Calu3 (cell line): ENCODE data around the gene TAF1L. TPM values are rescaled to one million over a fixed set of nuclear protein-coding genes. Genes with fewer than 3 reads are reported as not detected.

Experiments
- BruUV-seq: library from RNA; stranded (reverse); fragments of 400-500 nt; replicated peaks from 2 replicates; lab custom pipeline; 2021; lab: Mats Ljungman, UMichigan
- CTCF ChIA-PET: fragments of 300-600 bp; sonication (Branson Sonifier 250); formaldehyde crosslinking; loops from one replicate; lab custom pipeline; 2022; ENCODE audit warnings: antibody characterized with exemption; lab: Charles Lee
- DNase-seq: peaks from one replicate; pipeline ENCODE4 v3.0.0; 2022
- H3K27ac Mint-ChIP-seq: one replicate; pipeline ENCODE4 v1.8.0; 2022; ENCODE audit warnings: mixed read lengths; ENCODE audit not compliant: unreplicated experiment
- H3K27me3 Mint-ChIP-seq: one replicate; pipeline ENCODE4 v1.8.0; 2022; ENCODE audit warnings: mixed read lengths; ENCODE audit not compliant: unreplicated experiment
- H3K36me3 Mint-ChIP-seq: one replicate; pipeline ENCODE4 v1.8.0; 2022; ENCODE audit warnings: mild to moderate bottlenecking, moderate library complexity, mixed read lengths; ENCODE audit not compliant: insufficient read depth, unreplicated experiment
- H3K4me1 Mint-ChIP-seq: one replicate; pipeline ENCODE4 v1.8.0; 2022; ENCODE audit warnings: mild to moderate bottlenecking, low read depth, mixed read lengths; ENCODE audit not compliant: unreplicated experiment
- H3K4me3 Mint-ChIP-seq: one replicate; pipeline ENCODE4 v1.8.0; 2022; ENCODE audit warnings: mild to moderate bottlenecking, low read depth, moderate library complexity, mixed read lengths; ENCODE audit not compliant: unreplicated experiment
- H3K9me3 Mint-ChIP-seq: one replicate; pipeline ENCODE4 v1.8.0; 2022; ENCODE audit warnings: low read depth, mixed read lengths; ENCODE audit not compliant: unreplicated experiment
- intact Hi-C: fragments of 100-400 bp; cut with micrococcal nuclease; formaldehyde crosslinking; loops from one replicate; pipeline ENCODE4 v1.10.0; 2022; ENCODE audit not compliant: unreplicated experiment
- total RNA-seq: library from RNA; stranded (reverse); gene quantifications from 2 replicates; pipeline ENCODE4 v1.2.3, GENCODE V29; 2022
- TF ChIP-seq, protein P1 (sequence below): fragments of 200-600 bp; IDR thresholded peaks from one replicate; pipeline ENCODE4 v1.8.0; 2022; ENCODE audit warnings: antibody characterized with exemption; ENCODE audit not compliant: unreplicated experiment

TAF1L gene
- total RNA-seq, 1 experiment from 2014 or later: not detected

DNA sequence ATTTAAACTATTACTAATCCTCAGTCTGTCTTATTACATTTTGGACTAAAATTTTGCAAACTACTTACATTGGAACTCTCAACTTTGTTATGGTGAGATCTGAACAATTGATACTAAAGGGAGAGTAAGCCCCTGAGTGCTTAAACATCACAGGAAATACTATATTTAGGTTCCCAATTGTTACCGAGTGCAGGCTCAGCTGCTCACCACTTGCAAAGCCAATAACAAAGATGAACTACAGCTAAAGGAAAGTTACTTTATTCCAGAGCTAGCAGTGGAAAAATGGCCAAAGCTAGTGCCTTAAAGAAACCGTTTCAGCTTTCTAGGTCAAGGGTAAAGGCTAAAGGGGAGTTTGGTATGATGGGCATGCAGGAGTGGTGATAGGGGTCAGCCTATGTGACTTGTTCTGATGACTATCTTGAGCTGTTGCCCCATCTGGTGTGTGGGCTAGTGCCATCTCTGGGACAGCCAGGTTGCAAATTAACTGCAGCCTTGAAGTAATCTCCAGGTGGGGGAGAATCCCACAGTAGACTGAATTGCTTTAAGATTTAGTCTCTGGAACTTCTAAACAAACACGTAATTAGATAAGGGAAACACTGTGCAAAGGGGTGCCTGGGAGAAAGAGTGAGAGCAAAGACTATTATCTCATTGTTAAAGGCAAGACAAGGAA, 54.7 kb downstream of the TAF1L start:
- no peak for DNase-seq
- Mint-ChIP-seq H3K27ac (no peak overlapping the region), H3K4me1 (peaks cover 29% of the 10 kb centered on the region), H3K4me3 (no peak overlapping the region), H3K9me3 (no peaks in the 10 kb centered on the region), H3K36me3 (no peaks in the 10 kb centered on the region), H3K27me3 (no peaks in the 10 kb centered on the region)
- no TSS peak for BruUV-seq
- CTCF ChIA-PET: interaction anchor here (0.6 to 4.3 kb wide), 7 partner anchors 8 to 389 kb away, joined by 3 to 86 read pairs (median 7); no protein-coding TSS in a partner anchor
- TF ChIP-seq, protein P1, sequence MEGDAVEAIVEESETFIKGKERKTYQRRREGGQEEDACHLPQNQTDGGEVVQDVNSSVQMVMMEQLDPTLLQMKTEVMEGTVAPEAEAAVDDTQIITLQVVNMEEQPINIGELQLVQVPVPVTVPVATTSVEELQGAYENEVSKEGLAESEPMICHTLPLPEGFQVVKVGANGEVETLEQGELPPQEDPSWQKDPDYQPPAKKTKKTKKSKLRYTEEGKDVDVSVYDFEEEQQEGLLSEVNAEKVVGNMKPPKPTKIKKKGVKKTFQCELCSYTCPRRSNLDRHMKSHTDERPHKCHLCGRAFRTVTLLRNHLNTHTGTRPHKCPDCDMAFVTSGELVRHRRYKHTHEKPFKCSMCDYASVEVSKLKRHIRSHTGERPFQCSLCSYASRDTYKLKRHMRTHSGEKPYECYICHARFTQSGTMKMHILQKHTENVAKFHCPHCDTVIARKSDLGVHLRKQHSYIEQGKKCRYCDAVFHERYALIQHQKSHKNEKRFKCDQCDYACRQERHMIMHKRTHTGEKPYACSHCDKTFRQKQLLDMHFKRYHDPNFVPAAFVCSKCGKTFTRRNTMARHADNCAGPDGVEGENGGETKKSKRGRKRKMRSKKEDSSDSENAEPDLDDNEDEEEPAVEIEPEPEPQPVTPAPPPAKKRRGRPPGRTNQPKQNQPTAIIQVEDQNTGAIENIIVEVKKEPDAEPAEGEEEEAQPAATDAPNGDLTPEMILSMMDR: no peak
- intact Hi-C loops: loop anchor here (1.0 kb wide), 1 partner anchor 388 kb away; no protein-coding TSS in a partner anchor

DNA sequence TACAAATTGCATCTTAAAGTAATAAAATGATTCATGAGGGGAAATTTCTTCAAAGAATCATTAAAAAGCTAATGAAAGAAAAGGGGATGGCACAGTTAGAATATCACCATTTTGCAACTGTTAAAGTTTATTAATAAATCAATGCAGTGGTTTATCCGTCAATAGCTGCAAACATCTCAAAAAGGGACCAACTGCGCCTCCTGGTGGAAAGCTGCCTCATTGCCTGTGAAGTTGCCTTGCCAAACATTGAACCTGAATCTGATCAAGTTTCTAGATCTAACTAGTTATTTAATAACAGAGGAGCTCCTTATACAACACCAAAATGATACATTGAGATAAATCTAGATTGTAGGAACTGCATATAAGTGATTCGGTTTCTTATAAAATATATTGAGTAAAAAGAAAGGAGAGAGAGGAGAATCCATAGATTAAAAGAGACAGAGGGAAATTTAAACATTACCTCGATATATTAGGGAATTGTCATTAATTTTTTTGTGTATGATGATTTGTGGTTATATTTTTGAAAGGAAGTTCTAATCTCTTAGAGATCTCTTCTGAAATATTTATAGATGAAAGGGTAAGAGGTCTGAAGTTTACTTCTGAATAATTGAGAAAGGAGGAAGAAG, 55.6 kb downstream of the TAF1L start:
- CTCF ChIA-PET: interaction anchor here (0.6 to 4.3 kb wide), 5 partner anchors 9 to 388 kb away, joined by 3 to 86 read pairs (median 4); partner anchors contain the start of gene RIGI
- H3K9me3 Mint-ChIP-seq: no peaks in the 10 kb centered on the region
- no peaks in the 10 kb centered on the region for H3K27me3 Mint-ChIP-seq
- intact Hi-C loops: loop anchor here (1.0 to 2.0 kb wide), 2 partner anchors 147 to 202 kb away; no protein-coding TSS in a partner anchor
- no peak overlapping the region for H3K27ac Mint-ChIP-seq
- no peaks in the 10 kb centered on the region for H3K36me3 Mint-ChIP-seq
- TF ChIP-seq, protein P1: peak; percentile 16
- peak; percentile 69 for DNase-seq
- no TSS peak for BruUV-seq
- peaks cover 26% of the 10 kb centered on the region for H3K4me1 Mint-ChIP-seq
- H3K4me3 Mint-ChIP-seq: no peak overlapping the region

Other genes starting within 250 kb of the TAF1L start
- gene RIGI, start 109.5 kb downstream of the TAF1L start, total RNA-seq: 24.8 and 49.0 TPM in 2 replicates
- 4.1 and 4.4 TPM in 2 replicates for gene SMIM27, start 83.3 kb downstream of the TAF1L start, total RNA-seq
- 13.8 TPM in 2 replicates for gene TOPORS, start 83.1 kb downstream of the TAF1L start, total RNA-seq
- 48.1 and 49.6 TPM in 2 replicates for gene NDUFB6, start 62.5 kb downstream of the TAF1L start, total RNA-seq
- not detected in 2 replicates for gene TMEM215, start 147.9 kb upstream of the TAF1L start, total RNA-seq